B cell (primary cell): ENCODE data around the gene PALLD.

Experiments
- CTCF ChIP-seq: fragments of 200-600 bp; IDR thresholded peaks from one replicate; pipeline ENCODE4 v1.8.0; 2022; ENCODE audit warnings: antibody characterized with exemption, mild to moderate bottlenecking
- EZH2 ChIP-seq: IDR thresholded peaks from 2 replicates; pipeline ENCODE4 v1.6.1; 2012; ENCODE audit warnings: borderline replicate concordance, low read depth, mild to moderate bottlenecking, moderate library complexity, low read length; ENCODE audit not compliant: insufficient read depth, poor library complexity, severe bottlenecking

- TF ChIP-seq CTCF (no peak), EZH2 (no peak)
These were observed 40.2 kb downstream of the PALLD start for GRCh38 chr4:168537086-168537485.
